Measurements from ENCODE around the gene ZNF749. TPM values are rescaled to one million over a fixed set of nuclear protein-coding genes. Genes with fewer than 3 reads are reported as not detected.

Gene ZNF749
- total RNA-seq, 1 experiment from 2014 or later: 17.6 TPM

DNA sequence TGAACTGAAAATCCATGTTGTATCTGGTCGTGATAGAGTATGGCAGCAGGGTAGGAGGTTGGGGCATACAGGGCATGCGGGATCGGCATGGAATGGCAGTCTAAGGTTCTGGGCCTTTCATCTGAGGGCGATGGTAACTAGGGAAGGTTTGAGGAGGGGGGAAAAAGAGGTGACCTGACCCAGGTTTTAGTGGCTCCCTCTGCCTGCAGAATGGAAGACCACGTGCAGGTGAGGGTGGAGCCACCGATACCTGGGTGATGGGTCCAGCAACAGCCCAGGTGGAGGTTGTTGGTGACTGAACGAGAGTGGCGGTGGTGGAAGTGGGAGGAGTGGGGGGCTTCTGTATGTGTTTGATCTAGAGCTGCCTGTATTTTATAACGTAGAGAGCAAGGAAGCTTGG lies 3.8 kb downstream of the ZNF749 start:
- TF ChIP-seq EZH2phosphoT487 (IDR thresholded peaks at IDR 0.05; ENCODE audit: borderline replicate concordance, low read length): no peak
- TF ChIP-seq, protein P1, sequence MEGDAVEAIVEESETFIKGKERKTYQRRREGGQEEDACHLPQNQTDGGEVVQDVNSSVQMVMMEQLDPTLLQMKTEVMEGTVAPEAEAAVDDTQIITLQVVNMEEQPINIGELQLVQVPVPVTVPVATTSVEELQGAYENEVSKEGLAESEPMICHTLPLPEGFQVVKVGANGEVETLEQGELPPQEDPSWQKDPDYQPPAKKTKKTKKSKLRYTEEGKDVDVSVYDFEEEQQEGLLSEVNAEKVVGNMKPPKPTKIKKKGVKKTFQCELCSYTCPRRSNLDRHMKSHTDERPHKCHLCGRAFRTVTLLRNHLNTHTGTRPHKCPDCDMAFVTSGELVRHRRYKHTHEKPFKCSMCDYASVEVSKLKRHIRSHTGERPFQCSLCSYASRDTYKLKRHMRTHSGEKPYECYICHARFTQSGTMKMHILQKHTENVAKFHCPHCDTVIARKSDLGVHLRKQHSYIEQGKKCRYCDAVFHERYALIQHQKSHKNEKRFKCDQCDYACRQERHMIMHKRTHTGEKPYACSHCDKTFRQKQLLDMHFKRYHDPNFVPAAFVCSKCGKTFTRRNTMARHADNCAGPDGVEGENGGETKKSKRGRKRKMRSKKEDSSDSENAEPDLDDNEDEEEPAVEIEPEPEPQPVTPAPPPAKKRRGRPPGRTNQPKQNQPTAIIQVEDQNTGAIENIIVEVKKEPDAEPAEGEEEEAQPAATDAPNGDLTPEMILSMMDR (conservative IDR thresholded peaks at IDR 0.05; ENCODE audit: low read depth, low read length): no peak
- TF ChIP-seq EZH2 (IDR thresholded peaks at IDR 0.05; ENCODE audit: low read length, unreplicated experiment): no peak
- no peaks in the 10 kb centered on the region for H4K20me1 ChIP-seq (ENCODE audit: low read length)
- H3K9me3 ChIP-seq (ENCODE audit: low read length): peaks cover 12% of the 10 kb centered on the region
- H3K9ac ChIP-seq (ENCODE audit: low read length): no peak overlapping the region
- no TSS peak for BruUV-seq (replicated peaks)
- CTCF ChIA-PET: no interaction called here
- H3K79me2 ChIP-seq (ENCODE audit: low read length): peaks cover 74% of the 10 kb centered on the region
- no peak overlapping the region for H3K27ac ChIP-seq (ENCODE audit: low read length)
- peaks cover 63% of the 10 kb centered on the region for H3K36me3 ChIP-seq (ENCODE audit: low read depth, low read length)
- no peak overlapping the region for H3K4me2 ChIP-seq (ENCODE audit: low read length)
- no peaks in the 10 kb centered on the region for H3K27me3 ChIP-seq (ENCODE audit: low read length)
- H3F3A ChIP-seq (ENCODE audit: low read length, unreplicated experiment): no peaks in the 10 kb centered on the region
- peaks cover 14% of the 10 kb centered on the region for H3K4me1 ChIP-seq (ENCODE audit: insufficient read depth, low read length)
- H2AFZ ChIP-seq (ENCODE audit: low read length): no peak overlapping the region
- intact Hi-C loops (cut with micrococcal nuclease): loop anchor here (5.0 kb wide), 1 partner anchor 48 kb away; the partner anchor contains the start of gene ZNF419
- POLR2A ChIA-PET (ENCODE audit: unreplicated experiment): no interaction called here
- no peak overlapping the region for H3K4me3 ChIP-seq (ENCODE audit: low read length)
- ATAC-seq: no peak
- no peaks in the 10 kb centered on the region for H3K9me2 ChIP-seq (replicated peaks; ENCODE audit: low read length)
- DNase-seq: no peak

DNA sequence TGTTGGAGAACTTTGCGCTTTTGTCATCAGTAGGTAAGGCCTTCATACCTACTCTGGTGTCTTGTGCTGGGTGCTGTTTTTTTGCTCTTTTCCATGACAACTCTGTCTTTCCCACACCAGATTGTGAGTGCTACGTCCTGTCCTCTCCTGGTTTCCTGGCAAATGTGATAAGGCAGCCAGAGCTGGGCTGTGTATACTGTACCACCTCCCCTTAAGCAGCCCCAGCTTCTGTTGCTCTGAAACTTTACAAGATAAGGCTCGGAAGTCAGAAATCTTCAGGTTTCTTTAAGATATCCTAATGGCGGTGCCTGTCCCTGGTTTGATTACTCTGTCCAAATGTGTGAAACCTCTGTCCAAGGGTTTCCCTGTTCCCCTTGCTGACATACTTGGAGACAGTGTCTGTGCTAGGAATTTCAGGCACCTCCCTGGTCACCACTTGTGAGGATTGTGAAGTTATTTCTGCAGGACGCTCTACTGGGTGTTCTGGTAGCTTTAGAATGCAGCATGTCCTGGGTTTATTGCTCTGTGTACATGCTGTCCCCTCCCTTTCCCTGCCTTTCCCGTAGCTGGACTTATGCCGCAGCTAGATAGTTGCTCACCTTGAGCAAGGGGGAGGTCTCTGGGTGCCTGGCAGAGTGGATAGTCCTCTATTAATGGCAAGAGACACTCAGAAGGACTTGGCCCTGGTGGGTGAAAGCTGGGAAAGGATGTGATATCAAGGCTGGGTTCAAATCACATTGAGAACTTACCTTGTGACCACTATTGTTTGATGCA lies 7.0 kb downstream of the ZNF749 start:
- Histone ChIP-seq H3K27me3 (ENCODE audit: low read length) (no peaks in the 10 kb centered on the region), H3K9ac (ENCODE audit: low read length) (no peak overlapping the region), H3K9me2 (replicated peaks; ENCODE audit: low read length) (no peaks in the 10 kb centered on the region), H3K9me3 (ENCODE audit: low read length) (peaks cover 26% of the 10 kb centered on the region), H2AFZ (ENCODE audit: low read length) (no peak overlapping the region), H4K20me1 (ENCODE audit: low read length) (no peaks in the 10 kb centered on the region), H3K36me3 (ENCODE audit: low read depth, low read length) (peaks cover 86% of the 10 kb centered on the region), H3K27ac (ENCODE audit: low read length) (no peak overlapping the region), H3F3A (ENCODE audit: low read length, unreplicated experiment) (no peaks in the 10 kb centered on the region), H3K4me1 (ENCODE audit: insufficient read depth, low read length) (no peaks in the 10 kb centered on the region), H3K4me2 (ENCODE audit: low read length) (no peak overlapping the region), H3K4me3 (ENCODE audit: low read length) (no peak overlapping the region), H3K79me2 (ENCODE audit: low read length) (peaks cover 55% of the 10 kb centered on the region)
- no TSS peak for BruUV-seq (replicated peaks)
- ChIA-PET CTCF (no interaction called here), POLR2A (ENCODE audit: unreplicated experiment) (no interaction called here)
- ATAC-seq (no peak), DNase-seq (no peak)
- TF ChIP-seq, protein P1 (conservative IDR thresholded peaks at IDR 0.05; ENCODE audit: low read depth, low read length): no peak
- TF ChIP-seq EZH2phosphoT487 (IDR thresholded peaks at IDR 0.05; ENCODE audit: borderline replicate concordance, low read length): no peak
- TF ChIP-seq EZH2 (IDR thresholded peaks at IDR 0.05; ENCODE audit: low read length, unreplicated experiment): no peak
- intact Hi-C loops (cut with micrococcal nuclease): no loop called here

DNA sequence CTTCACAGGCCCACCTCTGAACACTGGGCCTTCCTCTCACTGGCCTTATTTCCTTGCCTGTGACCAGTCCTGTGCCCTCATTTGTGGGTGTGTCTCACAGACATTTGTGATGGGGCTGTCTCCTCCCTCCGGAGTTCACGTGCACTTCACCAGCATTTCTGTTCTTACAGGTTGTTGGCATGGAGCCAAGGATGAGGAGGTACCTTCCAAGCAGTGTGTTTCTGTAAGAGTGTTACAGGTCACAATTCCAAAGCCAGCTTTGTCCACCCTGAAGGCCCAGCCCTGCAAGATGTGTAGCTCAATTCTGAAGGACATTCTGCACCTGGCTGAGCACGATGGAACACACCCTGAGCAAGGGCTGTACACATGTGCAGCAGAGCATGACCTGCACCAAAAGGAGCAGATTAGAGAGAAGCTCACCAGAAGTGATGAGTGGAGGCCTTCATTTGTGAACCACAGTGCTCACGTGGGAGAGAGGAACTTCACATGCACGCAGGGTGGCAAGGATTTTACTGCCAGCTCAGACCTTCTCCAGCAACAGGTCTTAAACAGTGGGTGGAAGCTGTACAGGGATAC lies 8.1 kb downstream of the ZNF749 start:
- Histone ChIP-seq H2AFZ (ENCODE audit: low read length) (no peak overlapping the region), H3K4me3 (ENCODE audit: low read length) (no peak overlapping the region), H3F3A (ENCODE audit: low read length, unreplicated experiment) (no peaks in the 10 kb centered on the region), H3K27me3 (ENCODE audit: low read length) (no peaks in the 10 kb centered on the region), H3K4me2 (ENCODE audit: low read length) (no peak overlapping the region), H3K4me1 (ENCODE audit: insufficient read depth, low read length) (no peaks in the 10 kb centered on the region), H3K9me2 (replicated peaks; ENCODE audit: low read length) (no peaks in the 10 kb centered on the region), H3K9me3 (ENCODE audit: low read length) (peaks cover 26% of the 10 kb centered on the region), H3K9ac (ENCODE audit: low read length) (no peak overlapping the region), H3K79me2 (ENCODE audit: low read length) (peaks cover 45% of the 10 kb centered on the region), H3K36me3 (ENCODE audit: low read depth, low read length) (peaks cover 79% of the 10 kb centered on the region), H4K20me1 (ENCODE audit: low read length) (no peaks in the 10 kb centered on the region), H3K27ac (ENCODE audit: low read length) (no peak overlapping the region)
- TF ChIP-seq, protein P1 (conservative IDR thresholded peaks at IDR 0.05; ENCODE audit: low read depth, low read length): no peak
- TF ChIP-seq EZH2 (IDR thresholded peaks at IDR 0.05; ENCODE audit: low read length, unreplicated experiment) (no peak), EZH2phosphoT487 (IDR thresholded peaks at IDR 0.05; ENCODE audit: borderline replicate concordance, low read length) (no peak)
- DNase-seq: no peak
- no peak for ATAC-seq
- BruUV-seq (replicated peaks): no TSS peak
- ChIA-PET CTCF (no interaction called here), POLR2A (ENCODE audit: unreplicated experiment) (no interaction called here)
- intact Hi-C loops (cut with micrococcal nuclease): no loop called here

Data from PC-3 (cell line).